ENCODE measurements around the gene WIF1.

- no peak for TF ChIP-seq CTCF (conservative IDR thresholded peaks at IDR 0.05; ENCODE audit: low read length)
- no peak for TF ChIP-seq EZH2phosphoT487 (IDR thresholded peaks at IDR 0.05; ENCODE audit: borderline replicate concordance)
Measured at GRCh38 chr12:65152012-65152411, 30.9 kb upstream of the WIF1 start.
